HG02885 (cell line): ENCODE results near the gene KNDC1.
"Not testable (repeated sequence)": the region's sequence is repeated elsewhere in the genome, so short reads cannot be mapped to it uniquely, and the experiment has no call there.

Experiments
- ATAC-seq: cut with Tn5 transposase; IDR thresholded peaks from one replicate; pipeline ENCODE4 v1.9.1; 2021; ENCODE audit warnings: mild to moderate bottlenecking; ENCODE audit not compliant: unreplicated experiment, poor library complexity

The KNDC1 gene

GRCh38 chr10:133174689-133175263 is 14.8 kb downstream of the KNDC1 start:
- ATAC-seq, result no peak

GRCh38 chr10:133175624-133176023 is 15.6 kb downstream of the KNDC1 start:
- ATAC-seq, result not testable (repeated sequence)

- no peak for ATAC-seq
These were observed 16.5 kb downstream of the KNDC1 start for GRCh38 chr10:133176546-133176945.

- ATAC-seq, result no peak
These were observed 17.6 kb downstream of the KNDC1 start for GRCh38 chr10:133177380-133178157.

GRCh38 chr10:133178357-133179127 is 18.5 kb downstream of the KNDC1 start:
- no peak for ATAC-seq

- no peak for ATAC-seq
These were observed 19.1 kb downstream of the KNDC1 start for GRCh38 chr10:133179128-133179520.

GRCh38 chr10:133179651-133180050 is 19.6 kb downstream of the KNDC1 start:
- ATAC-seq, result no peak

GRCh38 chr10:133180192-133180964 is 20.4 kb downstream of the KNDC1 start:
- ATAC-seq, result no peak

GRCh38 chr10:133180965-133181639 is 21.1 kb downstream of the KNDC1 start:
- ATAC-seq, result no peak

- ATAC-seq, result no peak
These were observed 22.2 kb downstream of the KNDC1 start for GRCh38 chr10:133182190-133182589.

- no peak for ATAC-seq
These were observed 23.0 kb downstream of the KNDC1 start for GRCh38 chr10:133182791-133183645.

- no peak for ATAC-seq
These were observed 23.8 kb downstream of the KNDC1 start for GRCh38 chr10:133183646-133184378.

- no peak for ATAC-seq
These were observed 24.7 kb downstream of the KNDC1 start for GRCh38 chr10:133184591-133185244.

GRCh38 chr10:133185421-133185820 is 25.4 kb downstream of the KNDC1 start:
- no peak for ATAC-seq

- no peak for ATAC-seq
These were observed 25.9 kb downstream of the KNDC1 start for GRCh38 chr10:133185916-133186315.

GRCh38 chr10:133186416-133187090 is 26.5 kb downstream of the KNDC1 start:
- ATAC-seq, result no peak
